NCI-H446 (cell line): Measurements from ENCODE around the gene GEMIN7.

ENCODE experiments used
- DNase-seq, 2 experiments: peaks; one replicate each; lab custom pipeline; 2025; lab: John Stamatoyannopoulos, UW

GEMIN7 gene

DNA sequence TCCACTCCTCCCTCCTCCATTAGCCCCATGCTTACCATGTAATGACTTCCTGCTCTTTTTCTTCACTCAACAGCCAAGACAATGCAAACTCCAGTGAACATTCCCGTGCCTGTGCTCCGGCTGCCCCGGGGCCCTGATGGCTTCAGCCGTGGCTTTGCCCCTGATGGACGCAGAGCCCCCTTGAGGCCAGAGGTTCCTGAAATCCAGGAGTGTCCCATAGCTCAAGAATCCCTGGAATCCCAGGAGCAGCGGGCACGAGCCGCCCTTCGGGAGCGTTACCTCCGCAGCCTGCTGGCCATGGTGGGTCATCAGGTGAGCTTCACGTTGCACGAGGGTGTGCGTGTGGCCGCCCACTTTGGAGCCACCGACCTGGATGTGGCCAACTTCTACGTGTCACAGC, 11.0 kb downstream of the GEMIN7 start:
- no peak for DNase-seq

DNA sequence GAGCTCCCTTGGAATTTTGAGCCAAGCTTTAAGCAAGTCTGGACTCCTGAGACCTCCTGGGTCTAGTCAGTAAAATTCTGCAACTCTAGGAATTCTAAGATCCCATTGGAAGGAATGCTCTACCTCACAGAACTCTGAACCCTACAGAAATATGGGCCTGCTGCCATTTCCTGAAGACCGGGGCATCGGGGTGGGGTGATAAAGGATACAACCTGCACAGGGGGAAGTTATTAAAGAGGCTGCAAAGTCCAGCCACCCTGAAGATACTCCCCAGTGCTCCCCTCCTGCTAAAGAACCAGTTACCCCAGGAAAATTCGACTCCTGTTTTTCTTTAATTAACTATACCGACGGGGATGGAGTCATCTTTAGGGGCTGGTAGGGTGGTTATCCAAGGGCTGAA, 11.5 kb downstream of the GEMIN7 start:
- DNase-seq, result no peak

DNA sequence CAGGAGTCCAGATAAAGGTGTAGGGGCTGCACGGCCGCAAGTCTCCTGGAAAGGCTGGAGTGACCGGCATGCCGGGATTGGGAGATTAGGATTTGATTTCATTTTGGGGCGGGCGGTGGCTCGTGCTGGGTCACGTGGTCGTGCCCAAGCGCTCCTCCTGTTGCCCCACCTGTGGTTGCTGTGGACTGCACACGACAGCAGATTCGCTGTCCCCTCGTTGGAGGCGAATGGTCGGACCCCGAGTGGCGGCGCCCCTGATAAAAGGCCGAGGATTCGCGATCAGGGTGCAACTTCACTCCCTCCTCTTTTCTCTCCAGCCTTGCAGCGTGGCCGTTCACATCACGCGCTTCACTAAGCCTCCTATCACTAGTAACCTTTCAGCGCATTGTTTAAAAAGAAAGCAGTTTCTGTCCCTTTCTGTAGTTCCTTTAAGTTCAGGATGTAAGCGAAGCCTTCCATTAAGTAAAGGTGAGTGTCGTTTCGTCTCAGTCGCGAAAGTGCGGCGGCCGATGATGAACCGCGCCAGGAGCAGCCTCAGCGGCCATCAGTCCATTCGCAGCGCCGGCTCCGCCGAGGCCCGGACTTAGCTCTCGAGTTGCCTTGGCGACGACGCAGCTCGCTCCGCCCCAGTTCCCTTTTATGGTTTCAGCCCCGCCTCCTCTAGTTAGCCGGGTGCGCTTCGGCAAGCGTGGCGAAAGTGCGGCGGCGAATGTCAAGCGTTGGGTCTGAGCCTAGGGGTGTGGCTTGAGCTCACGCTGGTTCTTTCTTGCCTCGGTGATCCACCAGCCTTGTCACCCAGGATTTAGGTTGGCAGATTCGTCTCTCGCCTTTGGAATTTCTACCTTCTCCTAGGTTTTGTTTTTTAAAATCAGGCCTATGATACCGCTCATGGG, 12.2 kb downstream of the GEMIN7 start:
- DNase-seq, result no peak

DNA sequence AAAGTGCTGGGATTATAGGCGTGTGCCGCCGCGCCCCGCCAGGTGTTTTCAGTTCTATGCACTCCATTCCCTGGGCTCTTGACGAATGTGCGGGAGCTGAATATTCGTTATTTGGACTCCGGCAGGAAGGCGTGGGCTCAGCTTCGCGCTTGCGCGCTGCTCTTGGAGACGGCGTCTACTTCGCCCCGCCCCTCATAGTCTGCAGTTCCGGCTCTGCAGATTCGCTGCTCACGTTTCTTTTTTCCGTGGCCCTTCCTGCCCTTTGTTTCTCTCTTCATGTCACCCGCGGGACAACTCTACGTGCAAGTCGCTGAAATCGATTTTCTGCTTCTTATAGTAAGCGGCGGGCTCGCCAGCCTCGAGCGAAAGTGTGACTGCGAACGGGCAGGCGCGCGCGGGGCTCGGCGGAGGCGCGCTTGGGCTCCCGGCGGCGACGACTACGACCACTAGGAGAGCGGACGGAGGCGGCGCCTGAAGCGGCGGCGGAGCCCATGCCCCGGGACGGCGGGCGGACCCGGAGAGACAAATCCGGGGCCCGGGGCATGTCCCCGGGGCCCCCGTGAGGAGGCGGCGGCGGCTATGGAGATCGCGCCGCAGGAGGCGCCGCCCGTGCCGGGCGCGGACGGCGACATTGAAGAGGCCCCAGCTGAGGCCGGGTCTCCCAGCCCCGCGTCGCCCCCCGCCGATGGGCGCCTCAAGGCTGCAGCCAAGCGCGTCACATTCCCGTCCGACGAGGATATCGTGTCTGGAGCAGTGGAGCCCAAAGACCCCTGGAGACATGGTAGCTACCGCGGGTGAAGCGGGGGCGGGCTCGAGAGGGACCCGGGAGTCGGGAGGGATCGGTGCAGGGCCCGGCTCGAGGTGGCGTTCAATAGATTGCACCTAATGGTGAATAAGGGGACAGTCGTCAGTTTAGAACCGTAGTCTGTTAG, 14.0 kb downstream of the GEMIN7 start, which contains the start of gene PPP1R37:
Gene PPP1R37, plus strand, starts transcription at position 433 of the 932 bp plus-strand sequence. Its CDS starts 147 bp downstream, at position 580.
- DNase-seq, result peak; percentile 79 to 94

DNA sequence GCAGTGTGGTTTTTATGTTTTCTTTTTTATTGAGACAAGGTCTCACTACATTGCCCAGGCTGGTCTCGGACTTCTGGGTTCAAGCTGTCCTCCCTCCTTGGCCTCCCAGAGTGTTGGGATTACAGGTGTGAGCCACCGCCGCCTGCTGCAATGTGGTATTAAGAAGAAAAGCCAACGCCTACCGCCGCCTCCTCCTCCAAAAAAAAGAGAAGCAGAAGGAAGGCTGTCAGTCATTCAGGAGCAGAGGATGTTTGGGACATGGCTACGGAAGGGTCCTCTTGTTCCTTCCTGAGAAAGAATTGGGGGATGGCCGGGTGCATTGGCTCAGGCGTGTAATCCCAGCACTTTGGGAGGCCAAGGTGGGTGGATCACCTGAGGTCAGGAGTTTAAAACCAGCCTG, 15.1 kb downstream of the GEMIN7 start:
- no peak for DNase-seq

DNA sequence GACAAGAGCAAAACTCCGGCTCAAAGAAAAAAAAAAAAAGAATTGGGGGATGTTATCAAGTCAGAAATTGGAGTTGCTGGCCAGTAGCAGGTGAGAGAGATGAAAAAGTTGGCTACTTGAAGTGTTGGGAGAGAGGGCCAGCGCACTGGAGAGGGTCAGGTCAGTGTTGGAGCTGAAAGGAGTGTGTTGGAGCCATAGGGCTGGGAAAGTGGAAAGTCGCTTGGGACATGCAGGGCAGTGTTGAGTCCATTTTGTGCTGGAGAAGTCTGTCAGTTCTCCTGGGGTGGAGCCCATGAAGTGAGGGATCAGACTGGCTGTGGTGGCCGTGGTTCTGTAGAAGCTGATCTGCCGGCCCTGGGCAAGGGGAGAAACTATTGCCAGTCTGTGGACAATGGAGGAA, 15.6 kb downstream of the GEMIN7 start:
- no peak for DNase-seq

DNA sequence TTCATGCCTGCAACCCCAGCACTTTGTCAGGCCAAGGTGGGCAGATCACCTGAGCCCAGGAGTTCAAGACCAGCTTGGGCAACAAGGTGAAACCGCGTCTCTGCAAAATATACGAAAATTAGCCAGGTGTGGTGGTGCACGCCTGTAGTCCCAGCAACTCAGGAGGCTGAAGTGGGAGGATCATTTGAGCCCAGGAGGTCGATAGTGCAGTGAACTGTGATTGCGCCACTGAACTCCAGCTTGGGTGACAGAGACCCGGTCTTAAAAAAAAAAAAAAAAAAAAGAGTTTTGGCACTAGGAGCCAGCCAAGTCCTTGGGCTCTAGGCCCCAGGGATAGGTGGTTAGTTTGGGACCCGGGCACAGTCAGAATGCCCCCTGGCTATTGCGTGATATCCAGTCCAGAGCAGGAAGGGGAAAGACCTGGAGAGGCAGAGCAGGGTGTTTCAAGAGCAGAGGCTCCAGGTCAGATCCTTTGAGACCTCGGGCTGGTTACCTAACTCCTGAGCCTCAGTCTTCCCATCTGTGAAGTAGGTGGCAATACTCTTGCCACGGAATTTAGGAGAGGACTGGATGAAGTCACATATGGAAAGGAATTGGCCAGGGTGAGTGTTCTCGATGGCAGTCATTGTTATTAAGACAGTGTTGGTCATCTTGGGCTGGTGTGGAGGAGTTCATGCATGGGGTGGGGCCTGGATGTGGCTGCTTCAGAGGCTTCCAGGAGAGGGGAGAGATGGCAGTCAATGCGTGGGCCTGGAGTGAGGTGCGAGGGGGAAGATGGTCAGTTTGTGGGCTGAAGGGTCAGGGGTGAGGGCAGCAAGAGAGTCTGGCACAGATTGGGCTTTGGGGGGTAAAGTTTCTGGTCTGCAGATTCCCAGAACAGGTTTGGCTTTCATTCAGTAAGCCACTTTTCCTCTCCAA, 16.7 kb downstream of the GEMIN7 start:
- DNase-seq, result no peak

DNA sequence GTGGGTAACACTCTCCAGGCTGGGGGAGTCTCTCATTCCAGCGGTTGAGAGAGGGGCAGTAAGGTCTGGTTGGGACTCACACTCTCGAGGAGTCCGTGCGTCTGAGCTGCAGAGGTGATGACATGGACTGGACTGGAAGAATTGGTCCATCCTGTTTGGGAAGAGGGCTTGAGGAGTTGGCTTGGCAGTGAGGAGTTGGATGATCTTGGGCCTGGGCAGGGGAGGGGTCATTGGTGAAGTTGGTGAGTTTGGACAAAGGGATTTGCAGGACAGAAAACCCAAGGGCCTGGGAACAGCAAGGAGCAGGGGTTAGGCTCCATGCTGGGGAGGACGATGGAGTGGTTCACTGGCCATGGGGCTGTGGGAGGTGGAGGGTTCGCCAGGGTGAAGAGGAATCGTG, 17.6 kb downstream of the GEMIN7 start:
- DNase-seq, result no peak

DNA sequence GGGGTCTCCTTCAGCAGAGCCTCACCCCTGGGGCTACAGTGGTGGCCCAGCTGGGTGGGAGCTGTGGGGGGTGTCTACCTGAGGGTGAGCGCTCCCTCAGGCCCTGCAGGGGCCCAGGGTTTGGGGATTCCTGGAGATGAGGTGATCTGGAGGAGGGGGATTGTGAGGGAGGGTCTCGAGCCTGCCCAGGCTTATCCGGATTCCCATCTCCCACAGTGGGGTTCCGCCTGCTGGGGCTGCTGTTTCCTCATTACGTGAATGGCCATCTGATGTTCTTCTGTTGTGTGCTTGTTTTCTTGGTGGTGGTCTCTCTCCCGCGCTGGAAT, 18.4 kb downstream of the GEMIN7 start:
- no peak for DNase-seq

DNA sequence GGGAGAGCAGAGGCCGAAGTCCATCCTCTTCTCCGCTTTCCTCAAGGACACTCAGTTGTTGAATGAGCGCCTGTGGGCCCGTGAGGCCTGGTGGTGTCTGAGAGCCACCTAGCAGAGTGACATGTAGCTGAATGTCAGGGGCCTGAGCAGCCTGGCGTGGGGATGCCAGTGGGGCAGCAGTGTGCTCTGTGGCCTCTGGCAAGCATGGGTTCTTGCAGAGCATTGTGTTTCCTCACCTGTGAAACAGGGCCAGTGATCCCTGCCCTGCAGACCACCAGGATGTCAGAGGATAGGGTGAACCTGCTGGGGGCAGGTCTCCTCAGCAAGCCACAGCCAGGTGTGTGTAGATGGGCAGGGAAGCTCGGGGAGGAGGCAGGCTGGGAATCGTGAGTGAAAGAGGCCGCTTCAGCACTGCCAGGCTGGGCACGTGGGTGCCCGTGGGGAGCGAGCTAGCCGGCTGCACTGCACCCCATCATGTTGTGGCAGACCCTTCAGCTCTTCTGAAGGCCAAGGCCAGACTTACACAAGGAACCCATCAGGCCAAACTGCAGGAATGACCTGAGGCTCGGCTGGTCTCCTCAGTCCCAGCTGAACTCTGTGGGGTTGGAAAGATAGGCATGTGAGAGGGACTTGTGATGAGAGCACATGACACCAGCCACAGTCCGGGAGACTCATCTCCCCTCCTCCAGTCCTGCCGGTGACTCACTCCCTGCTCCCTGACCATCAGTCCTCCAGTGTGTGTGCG, 18.9 kb downstream of the GEMIN7 start:
- peak in 1 of 2 experiments; percentile 40 for DNase-seq

DNA sequence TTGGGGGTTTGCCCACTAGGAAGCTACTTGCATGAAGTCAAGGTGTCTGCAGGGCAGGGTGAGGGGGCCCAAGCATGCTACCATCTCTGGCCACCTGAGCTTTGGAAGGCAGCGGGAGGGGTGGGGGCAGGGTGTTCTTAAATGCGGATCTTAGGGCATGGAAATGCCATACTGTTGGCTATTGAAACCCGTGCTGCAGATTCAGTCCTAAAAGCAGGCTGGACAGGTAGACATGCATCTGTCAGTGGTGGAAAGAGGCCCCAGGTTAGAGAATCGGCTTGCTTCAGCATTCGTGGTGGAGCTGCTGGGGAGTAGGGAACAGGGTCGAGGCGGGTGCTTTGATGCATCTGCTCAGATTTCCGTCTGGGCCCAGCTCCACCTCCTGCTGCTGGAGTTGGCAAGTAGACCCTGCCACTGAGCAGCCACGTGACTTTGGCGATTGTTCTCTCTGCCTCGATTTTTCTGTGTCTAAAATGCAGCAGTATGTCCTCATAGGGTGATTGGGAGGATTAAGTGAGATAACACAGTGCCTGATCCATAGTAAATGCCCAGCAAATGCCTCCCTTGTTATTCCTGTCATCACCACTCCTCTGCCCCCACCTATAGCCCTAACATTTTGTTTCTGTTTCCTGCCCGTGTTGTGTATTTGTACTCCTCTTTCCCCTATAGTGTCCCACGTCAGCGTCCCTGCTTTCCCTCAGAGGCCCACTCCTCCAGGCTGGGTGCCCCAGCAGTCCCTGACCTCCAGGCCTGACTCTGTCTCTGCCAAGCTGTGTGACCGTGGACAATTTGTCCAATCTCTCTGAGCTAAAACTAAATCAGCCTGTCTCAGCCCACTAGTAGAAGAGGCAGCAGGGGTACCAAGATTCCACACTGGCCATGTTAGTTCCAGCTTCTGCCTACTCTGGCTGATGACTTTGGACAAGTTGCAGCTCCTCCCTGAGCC, 19.7 kb downstream of the GEMIN7 start:
- DNase-seq, result peak; percentile 17 to 68

DNA sequence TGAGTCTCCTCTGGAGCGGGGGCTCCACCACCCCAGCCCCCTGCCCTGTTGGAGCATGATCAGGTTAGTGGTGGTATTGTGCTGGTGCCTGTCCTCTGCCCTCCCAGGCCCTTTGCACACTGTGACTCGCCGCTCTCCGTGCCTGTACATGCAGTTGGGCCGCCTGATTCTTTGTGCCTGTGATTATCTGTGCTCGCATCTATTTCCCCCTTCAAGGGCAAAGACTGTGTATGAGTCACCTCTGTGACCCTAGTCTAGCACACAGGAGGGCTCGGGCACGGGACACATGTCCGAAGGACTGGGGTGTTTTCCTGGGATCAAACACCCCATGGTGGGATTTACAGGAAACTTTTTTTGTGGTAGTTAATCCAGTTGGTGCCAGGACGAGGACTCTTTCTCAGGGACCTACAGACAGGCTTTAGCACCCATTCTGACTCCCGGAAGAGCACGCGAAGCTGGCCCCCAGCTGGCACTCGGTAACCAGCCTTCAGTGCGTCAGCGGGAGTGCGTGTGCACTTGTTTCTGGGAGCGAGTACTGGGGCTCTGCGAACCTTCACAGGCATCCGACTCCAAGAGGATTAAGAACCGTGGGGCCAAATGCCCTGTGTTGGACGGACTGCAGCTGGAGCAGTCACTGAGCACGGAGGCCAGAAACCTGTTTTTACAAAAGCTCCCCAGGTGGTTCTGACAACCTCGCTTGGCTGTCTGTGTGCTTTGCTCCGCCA, 20.6 kb downstream of the GEMIN7 start:
- DNase-seq, result no peak

DNA sequence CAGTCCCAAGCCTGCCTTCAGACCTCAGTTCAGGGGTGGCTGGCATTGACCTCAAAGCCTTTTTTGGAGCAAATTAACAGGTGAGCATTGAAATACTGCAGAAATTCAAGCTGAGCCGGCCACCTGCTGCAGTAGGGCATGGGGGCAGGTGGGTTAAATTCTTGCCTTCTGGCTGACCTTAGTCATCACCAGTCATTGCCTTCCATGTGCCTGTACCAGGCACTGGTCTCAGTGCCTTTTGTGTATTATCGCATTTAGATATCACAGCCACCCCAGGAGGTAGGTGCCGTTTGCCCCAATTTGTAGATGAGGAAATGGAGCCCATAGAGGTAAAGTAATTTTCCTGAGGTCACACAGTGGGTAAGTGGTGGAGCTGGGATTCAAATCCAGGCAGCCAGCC, 21.1 kb downstream of the GEMIN7 start:
- no peak for DNase-seq

DNA sequence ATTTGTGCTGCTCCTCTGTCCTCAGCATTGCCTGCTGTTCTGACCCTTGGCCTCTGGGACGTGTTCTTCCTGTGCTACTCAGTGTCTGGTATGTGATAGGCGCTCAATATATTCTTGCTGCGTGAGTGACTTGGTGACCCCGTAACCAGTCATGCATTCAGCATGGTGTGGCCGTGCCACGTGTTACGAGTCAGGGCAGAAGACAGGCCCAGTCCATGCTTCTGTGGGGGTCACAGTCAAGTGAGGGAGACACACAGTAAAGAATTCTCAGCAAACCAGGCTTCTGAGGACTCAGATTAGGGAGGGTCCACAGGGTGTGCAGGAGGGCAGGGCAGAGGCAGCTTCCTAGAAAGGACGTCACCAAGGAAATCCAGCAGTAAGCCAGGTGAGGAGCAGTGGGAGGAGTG, 21.8 kb downstream of the GEMIN7 start:
- DNase-seq, result no peak

DNA sequence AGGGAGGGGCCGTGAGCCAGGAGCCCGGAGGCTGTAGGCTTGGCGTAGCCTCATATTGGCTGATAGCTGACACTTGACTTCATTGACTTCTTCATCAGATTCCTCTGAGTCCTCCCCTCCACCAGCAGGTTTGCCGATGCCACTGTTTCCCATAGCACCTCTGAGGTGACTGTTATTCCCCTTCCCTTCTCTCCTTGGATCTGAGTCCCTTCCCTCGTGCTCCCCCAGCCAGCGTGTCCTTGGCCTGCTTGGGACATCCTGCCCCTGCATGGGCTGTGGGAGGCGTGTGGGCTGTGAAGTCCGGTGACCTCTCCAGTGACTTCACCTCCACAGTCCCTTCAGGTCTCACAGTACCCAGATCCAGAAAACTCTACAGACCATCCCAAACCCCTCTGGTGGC, 22.7 kb downstream of the GEMIN7 start:
- DNase-seq, result no peak

DNA sequence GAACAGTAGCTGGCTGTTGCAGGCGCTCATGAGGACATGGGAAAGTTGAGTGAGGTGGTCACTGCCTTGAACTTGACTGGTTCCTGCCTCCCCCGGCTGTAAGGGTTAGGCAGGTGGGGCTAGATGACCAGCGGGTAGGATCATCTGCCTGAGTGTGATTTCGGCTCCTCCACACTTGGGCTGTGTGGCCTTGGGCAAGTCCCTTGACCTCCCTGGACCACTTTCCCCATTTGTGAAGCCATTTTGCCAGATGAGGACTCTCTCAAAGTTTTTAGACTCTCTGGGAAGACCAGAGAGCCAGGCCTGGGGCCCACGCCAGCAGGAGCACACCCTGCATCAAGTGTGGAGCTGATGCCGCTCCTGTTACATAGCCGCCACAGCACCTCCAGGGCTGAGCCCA, 23.4 kb downstream of the GEMIN7 start:
- no peak for DNase-seq

DNA sequence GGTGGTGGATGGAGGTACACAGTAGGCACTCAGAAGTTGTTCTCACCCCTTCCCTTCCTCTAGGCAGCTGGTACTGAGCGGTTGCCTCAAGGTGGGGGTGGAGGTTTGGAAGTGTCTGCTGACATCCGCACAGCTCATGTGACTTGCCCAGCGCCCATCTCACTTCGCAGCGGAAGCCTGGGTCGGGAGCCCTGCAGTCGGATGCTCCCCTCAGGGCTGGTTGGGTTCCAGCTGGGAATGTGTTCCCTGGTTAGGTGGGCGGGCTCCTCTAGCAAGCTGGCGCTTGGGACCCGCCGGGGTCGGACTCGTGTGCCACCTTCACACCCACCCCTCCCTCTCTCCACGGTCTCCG, 24.1 kb downstream of the GEMIN7 start:
- DNase-seq, result no peak

DNA sequence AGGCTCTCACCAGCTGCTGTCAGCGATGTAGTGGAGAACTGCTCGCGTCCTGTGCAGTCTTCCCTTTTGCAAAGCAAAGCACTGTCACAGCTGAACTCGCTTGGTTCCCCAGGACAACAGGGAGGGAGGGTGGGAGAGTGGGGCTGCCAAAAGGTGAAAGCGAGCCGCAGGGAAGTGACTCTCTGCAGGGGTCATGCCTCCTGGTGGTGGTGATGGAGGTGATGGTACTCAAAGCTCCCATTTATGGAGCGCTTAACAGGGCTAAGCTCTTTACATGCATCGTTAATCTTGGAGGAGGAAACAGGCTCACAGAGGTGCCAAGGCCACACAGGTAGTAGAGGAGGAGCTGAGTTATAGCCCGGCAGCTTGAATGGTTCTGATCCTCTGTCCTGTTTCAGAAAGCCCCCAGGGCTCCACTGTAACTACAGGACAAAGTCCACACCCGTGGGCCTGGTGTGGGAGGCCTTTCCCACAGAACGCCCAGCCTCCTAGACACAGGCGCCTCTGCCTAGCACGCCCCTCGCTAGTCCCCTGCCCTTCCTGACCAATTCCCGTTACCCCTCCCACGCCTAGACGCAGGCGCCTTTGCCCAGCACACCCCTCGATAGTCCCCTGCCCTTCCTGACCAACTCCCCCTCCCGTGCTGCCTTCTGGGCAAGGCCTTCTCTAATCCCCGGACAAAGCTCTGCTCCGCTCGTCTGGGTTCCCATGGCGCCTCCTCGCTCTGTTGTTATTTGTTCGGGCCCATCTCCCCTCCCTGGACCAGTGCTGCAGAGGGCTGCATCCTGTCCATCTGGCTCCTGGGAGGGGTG, 24.7 kb downstream of the GEMIN7 start:
- DNase-seq, result no peak
